ENCODE data around the gene NCK1. TPM values are rescaled to one million over a fixed set of nuclear protein-coding genes. Genes with fewer than 3 reads are reported as not detected.
"Not testable (repeated sequence)": the region's sequence is repeated elsewhere in the genome, so short reads cannot be mapped to it uniquely, and the experiment has no call there.

Gene NCK1
- total RNA-seq, 1 donor from 2014 or later: 11.4 TPM

GRCh38 chr3:136862617-136863322, 762 bp downstream of the NCK1 start:
- peak overlapping the region; percentile 91 for H3K4me3 ChIP-seq (ENCODE audit: low read depth, low read length)
- DNase-seq (ENCODE audit: low read depth): peak; percentile 38
- TF ChIP-seq, protein P1, sequence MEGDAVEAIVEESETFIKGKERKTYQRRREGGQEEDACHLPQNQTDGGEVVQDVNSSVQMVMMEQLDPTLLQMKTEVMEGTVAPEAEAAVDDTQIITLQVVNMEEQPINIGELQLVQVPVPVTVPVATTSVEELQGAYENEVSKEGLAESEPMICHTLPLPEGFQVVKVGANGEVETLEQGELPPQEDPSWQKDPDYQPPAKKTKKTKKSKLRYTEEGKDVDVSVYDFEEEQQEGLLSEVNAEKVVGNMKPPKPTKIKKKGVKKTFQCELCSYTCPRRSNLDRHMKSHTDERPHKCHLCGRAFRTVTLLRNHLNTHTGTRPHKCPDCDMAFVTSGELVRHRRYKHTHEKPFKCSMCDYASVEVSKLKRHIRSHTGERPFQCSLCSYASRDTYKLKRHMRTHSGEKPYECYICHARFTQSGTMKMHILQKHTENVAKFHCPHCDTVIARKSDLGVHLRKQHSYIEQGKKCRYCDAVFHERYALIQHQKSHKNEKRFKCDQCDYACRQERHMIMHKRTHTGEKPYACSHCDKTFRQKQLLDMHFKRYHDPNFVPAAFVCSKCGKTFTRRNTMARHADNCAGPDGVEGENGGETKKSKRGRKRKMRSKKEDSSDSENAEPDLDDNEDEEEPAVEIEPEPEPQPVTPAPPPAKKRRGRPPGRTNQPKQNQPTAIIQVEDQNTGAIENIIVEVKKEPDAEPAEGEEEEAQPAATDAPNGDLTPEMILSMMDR (conservative IDR thresholded peaks at IDR 0.05; ENCODE audit: low read depth, low read length): no peak

GRCh38 chr3:136869282-136869681, 7.3 kb downstream of the NCK1 start:
- no peak for DNase-seq (ENCODE audit: low read depth)
- TF ChIP-seq, protein P1 (conservative IDR thresholded peaks at IDR 0.05; ENCODE audit: low read depth, low read length): no peak
- H3K4me3 ChIP-seq (ENCODE audit: low read depth, low read length): no peak overlapping the region

DNA sequence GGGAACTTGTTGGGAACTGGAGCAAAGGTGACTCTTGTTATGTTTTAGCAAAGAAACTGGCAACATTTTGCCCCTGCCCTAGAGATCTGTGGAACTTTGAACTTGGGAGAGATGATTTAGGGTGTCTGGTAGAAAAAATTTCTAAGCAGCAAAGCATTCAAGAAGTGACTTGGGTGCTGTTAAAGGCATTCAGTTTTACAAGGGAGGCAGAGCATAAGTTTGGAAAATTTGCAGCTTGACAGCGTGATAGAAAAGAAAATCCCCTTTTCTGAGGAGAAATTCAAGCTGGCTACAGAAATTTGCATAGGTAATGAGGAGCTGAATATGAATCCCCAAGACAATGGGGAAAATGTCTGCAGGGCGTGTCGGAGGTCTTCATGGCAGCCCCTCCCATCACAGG, 10.2 kb downstream of the NCK1 start:
- not testable (repeated sequence) for H3K4me3 ChIP-seq (ENCODE audit: low read depth, low read length); DNase-seq (ENCODE audit: low read depth)

DNA sequence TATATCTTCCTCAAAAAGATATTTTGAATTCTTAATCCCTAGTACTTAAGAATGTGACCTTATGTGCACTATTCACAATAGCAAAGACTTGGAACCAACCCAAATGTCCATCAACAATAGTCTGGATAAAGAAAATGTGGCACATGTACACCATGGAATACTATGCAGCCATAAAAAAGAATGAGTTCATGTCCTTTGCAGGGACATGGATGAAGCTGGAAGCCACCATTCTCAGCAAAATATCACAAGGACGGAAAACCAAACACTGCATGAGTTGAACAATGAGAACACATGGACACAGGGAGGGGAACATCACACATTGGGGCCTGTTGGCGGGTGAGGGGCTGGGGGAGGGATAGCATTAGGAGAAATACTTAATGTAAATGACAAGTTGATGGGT, 17.5 kb downstream of the NCK1 start:
- not testable (repeated sequence) for DNase-seq (ENCODE audit: low read depth); H3K4me3 ChIP-seq (ENCODE audit: low read depth, low read length)

DNA sequence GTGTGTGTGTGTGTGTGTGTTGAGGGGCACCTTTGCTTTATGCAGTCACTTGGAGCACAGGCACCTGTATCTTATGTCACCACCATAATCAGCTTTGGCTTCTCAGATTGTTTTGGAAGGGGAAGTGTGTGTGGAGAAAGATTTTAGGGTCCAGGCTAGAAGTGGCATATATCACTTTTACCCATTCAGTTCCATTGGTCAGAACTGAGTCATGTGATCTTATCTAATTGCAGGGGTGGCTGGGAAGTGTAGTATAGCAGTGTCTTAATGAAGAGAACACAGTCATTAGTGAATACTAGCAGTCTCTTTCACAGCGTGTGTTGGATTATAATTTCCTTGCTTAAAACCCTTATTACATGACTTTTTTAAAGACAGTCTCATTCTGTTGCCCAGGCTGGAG, 20.6 kb downstream of the NCK1 start:
- DNase-seq (ENCODE audit: low read depth): no peak
- TF ChIP-seq, protein P1 (conservative IDR thresholded peaks at IDR 0.05; ENCODE audit: low read depth, low read length): no peak
- H3K4me3 ChIP-seq (ENCODE audit: low read depth, low read length): no peak overlapping the region

DNA sequence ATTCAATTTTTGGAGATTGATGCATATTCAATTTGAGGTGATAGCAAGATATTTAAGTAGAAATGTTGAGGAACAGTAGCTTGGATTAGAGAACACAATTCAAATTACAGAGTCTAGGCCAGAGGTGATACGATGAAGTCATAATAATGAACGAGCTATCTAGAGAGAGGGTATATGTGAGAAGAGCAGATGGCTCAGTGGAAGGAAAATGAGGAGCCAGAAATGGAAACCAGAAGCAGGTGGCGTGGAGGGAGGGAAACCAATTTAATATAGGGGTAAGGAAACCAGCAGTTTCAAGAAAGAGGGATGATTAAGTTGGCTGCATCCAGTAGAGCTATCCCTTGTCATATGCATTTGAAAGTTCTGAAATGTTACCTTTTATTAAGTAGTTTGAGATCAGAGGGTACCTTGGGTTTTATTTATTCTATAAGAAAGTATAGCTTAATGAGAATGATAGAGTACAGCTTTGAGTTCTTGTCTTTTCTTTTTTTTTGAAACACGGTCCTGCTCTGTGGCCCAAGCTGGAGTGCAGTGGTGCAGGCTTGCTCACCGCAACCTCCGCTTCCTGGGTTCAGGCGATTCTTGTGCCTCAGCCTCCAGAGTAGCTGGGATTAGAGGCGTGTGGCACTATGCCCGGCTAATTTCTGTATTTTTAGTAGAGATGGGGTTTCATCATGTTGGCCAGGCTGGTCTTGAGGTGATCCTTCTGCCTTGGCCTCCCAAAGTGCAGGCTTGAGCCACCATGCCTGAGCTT, 22.1 kb downstream of the NCK1 start:
- DNase-seq (ENCODE audit: low read depth): no peak
- no peak overlapping the region for H3K4me3 ChIP-seq (ENCODE audit: low read depth, low read length)
- TF ChIP-seq, protein P1 (conservative IDR thresholded peaks at IDR 0.05; ENCODE audit: low read depth, low read length): no peak

DNA sequence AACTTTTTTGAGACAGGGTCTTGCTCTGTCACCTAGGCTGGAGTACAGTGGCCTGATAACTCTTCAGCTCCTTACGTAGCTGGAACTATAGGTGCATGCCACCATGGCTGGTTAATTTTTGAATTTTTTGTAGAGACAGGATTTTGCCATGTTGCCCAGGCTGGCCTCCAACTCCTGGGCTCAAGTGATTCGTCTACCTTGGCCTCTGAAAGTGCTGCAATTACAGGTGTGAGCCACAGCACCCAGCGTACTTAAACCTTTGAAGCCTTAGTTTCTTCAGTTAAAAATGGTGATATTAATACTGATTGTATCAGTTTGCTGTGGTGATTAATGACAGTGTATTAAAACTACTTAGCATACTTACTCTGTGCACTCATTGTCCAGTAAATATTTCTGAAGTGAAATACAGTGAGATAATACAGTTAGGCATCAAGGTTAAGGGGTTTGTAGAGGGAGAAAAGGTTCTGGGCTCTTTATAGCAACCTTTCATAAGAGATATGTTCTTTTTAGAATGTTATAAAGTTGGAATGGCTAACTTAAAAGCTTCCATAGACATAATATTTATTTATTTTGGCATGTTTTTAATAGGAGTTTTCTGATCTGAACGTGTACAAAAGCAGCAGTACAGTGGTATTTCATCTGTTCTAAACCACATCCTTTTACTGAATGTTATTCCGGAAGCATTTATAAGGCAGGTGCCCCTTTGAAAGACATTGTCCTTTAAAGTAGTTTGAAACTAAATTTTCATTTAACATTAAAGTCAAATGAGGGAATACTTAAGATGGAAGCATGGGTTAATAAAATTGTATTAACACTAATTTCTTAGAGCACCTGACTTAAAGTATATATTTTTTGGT, 23.6 kb downstream of the NCK1 start:
- no peak overlapping the region for H3K4me3 ChIP-seq (ENCODE audit: low read depth, low read length)
- no peak for DNase-seq (ENCODE audit: low read depth)
- TF ChIP-seq, protein P1 (conservative IDR thresholded peaks at IDR 0.05; ENCODE audit: low read depth, low read length): no peak

Data from epithelial cell of proximal tubule (primary cell).